DOHH2 (cell line): ENCODE data around the gene ACAN.

ENCODE experiments used
- H3F3A ChIP-seq: fragments of 200-600 bp; sonication (generic), shearing (Covaris generic); 2 replicates; pipeline ENCODE4 v1.6.0; 2016; ENCODE audit warnings: antibody characterized with exemption, mild to moderate bottlenecking; ENCODE audit not compliant: control insufficient read depth, insufficient read depth
- H3K27ac ChIP-seq: fragments of 200-600 bp; sonication (generic); 2 replicates; pipeline ENCODE4 v1.5.1; 2014; ENCODE audit warnings: low read depth, mild to moderate bottlenecking, low read length, moderate library complexity
- H3K27me3 ChIP-seq: fragments of 200-600 bp; sonication (generic); 2 replicates; pipeline ENCODE4 v1.6.1; 2014; ENCODE audit warnings: mild to moderate bottlenecking, low read length, mixed read lengths; ENCODE audit not compliant: control insufficient read depth
- H3K36me3 ChIP-seq: fragments of 200-600 bp; sonication (generic); 2 replicates; pipeline ENCODE4 v1.6.1; 2014; ENCODE audit warnings: mild to moderate bottlenecking, low read length, moderate library complexity, mixed read lengths; ENCODE audit not compliant: control insufficient read depth
- H3K4me1 ChIP-seq: fragments of 200-600 bp; sonication (generic); 2 replicates; pipeline ENCODE4 v1.6.1; 2014; ENCODE audit warnings: mild to moderate bottlenecking, low read length, mixed read lengths; ENCODE audit not compliant: control insufficient read depth
- H3K4me2 ChIP-seq: fragments of 200-600 bp; sonication (generic); 2 replicates; pipeline ENCODE4 v1.6.0; 2014; ENCODE audit warnings: mild to moderate bottlenecking, low read length, moderate library complexity
- H3K4me3 ChIP-seq: fragments of 200-600 bp; sonication (generic); 2 replicates; pipeline ENCODE4 v1.5.1; 2014; ENCODE audit warnings: mild to moderate bottlenecking, low read length, mixed read lengths
- H3K79me2 ChIP-seq: fragments of 200-600 bp; sonication (generic); 2 replicates; pipeline ENCODE4 v1.6.1; 2014; ENCODE audit warnings: mild to moderate bottlenecking, low read length, mixed read lengths; ENCODE audit not compliant: control insufficient read depth
- H3K9me2 ChIP-seq: fragments of 200-600 bp; sonication (generic); replicated peaks from 2 replicates; pipeline ENCODE4 v1.6.1; 2014; ENCODE audit warnings: mild to moderate bottlenecking, low read length, mixed read lengths; ENCODE audit not compliant: control insufficient read depth
- H3K9me3 ChIP-seq: fragments of 200-600 bp; sonication (generic); 2 replicates; pipeline ENCODE4 v1.6.1; 2014; ENCODE audit warnings: antibody characterized with exemption, low read length, mixed read lengths; ENCODE audit not compliant: control insufficient read depth, insufficient read depth
- H4K20me1 ChIP-seq: fragments of 200-600 bp; sonication (generic); 2 replicates; pipeline ENCODE4 v1.6.0; 2014; ENCODE audit warnings: low read depth, mild to moderate bottlenecking, antibody characterized with exemption, low read length, moderate library complexity; ENCODE audit not compliant: control insufficient read depth, insufficient read depth
- CTCF ChIP-seq: fragments of 200-600 bp; sonication (generic); IDR thresholded peaks from one replicate; pipeline ENCODE4 v1.5.1; 2014; ENCODE audit warnings: antibody characterized with exemption, mild to moderate bottlenecking, low read depth, low read length; ENCODE audit not compliant: poor library complexity, severe bottlenecking
- EZH2phosphoT487 ChIP-seq: fragments of 200-600 bp; sonication (generic); IDR thresholded peaks from 2 replicates; pipeline ENCODE4 v1.6.1; 2017; ENCODE audit warnings: borderline replicate concordance, mild to moderate bottlenecking, antibody characterized with exemption, low read length, moderate library complexity, mixed read lengths

Gene ACAN

GRCh38 chr15:88828791-88829190, 25.6 kb downstream of the ACAN start:
- H3K27ac ChIP-seq, result no peak overlapping the region
- H3K4me1 ChIP-seq, result no peaks in the 10 kb centered on the region
- no peaks in the 10 kb centered on the region for H3K36me3 ChIP-seq
- H3K79me2 ChIP-seq, result no peaks in the 10 kb centered on the region
- TF ChIP-seq CTCF, result no peak
- no peak for TF ChIP-seq EZH2phosphoT487
- H3K4me3 ChIP-seq, result no peak overlapping the region
- no peaks in the 10 kb centered on the region for H3F3A ChIP-seq
- no peak overlapping the region for H3K4me2 ChIP-seq
- H3K9me2 ChIP-seq, result no peaks in the 10 kb centered on the region
- no peaks in the 10 kb centered on the region for H3K9me3 ChIP-seq
- H3K27me3 ChIP-seq, result peaks cover 4% of the 10 kb centered on the region; the same call in 1 of the 2 replicates
- H4K20me1 ChIP-seq, result no peaks in the 10 kb centered on the region

- H3K4me3 ChIP-seq, result no peak overlapping the region
- no peaks in the 10 kb centered on the region for H3K79me2 ChIP-seq
- no peaks in the 10 kb centered on the region for H3K36me3 ChIP-seq
- TF ChIP-seq CTCF (no peak), EZH2phosphoT487 (no peak)
- H3K4me2 ChIP-seq, result no peak overlapping the region
- no peaks in the 10 kb centered on the region for H3K9me2 ChIP-seq
- no peaks in the 10 kb centered on the region for H4K20me1 ChIP-seq
- H3K27ac ChIP-seq, result no peak overlapping the region
- no peaks in the 10 kb centered on the region for H3K9me3 ChIP-seq
- H3F3A ChIP-seq, result no peaks in the 10 kb centered on the region
- H3K27me3 ChIP-seq, result peaks cover 4% of the 10 kb centered on the region; the same call in 1 of the 2 replicates
- no peaks in the 10 kb centered on the region for H3K4me1 ChIP-seq
Measured at GRCh38 chr15:88830016-88830415, 26.8 kb downstream of the ACAN start.

GRCh38 chr15:88832820-88833730, 29.8 kb downstream of the ACAN start:
- Histone ChIP-seq H3K9me2 (no peaks in the 10 kb centered on the region), H4K20me1 (no peaks in the 10 kb centered on the region), H3K4me3 (no peak overlapping the region), H3K9me3 (no peaks in the 10 kb centered on the region), H3K79me2 (no peaks in the 10 kb centered on the region), H3K4me2 (no peak overlapping the region), H3F3A (no peaks in the 10 kb centered on the region), H3K36me3 (no peaks in the 10 kb centered on the region), H3K27ac (no peak overlapping the region), H3K27me3 (no peaks in the 10 kb centered on the region), H3K4me1 (no peaks in the 10 kb centered on the region)
- TF ChIP-seq CTCF, result no peak
- no peak for TF ChIP-seq EZH2phosphoT487
